Measurements from ENCODE around the gene N4BP2L2.

DNA sequence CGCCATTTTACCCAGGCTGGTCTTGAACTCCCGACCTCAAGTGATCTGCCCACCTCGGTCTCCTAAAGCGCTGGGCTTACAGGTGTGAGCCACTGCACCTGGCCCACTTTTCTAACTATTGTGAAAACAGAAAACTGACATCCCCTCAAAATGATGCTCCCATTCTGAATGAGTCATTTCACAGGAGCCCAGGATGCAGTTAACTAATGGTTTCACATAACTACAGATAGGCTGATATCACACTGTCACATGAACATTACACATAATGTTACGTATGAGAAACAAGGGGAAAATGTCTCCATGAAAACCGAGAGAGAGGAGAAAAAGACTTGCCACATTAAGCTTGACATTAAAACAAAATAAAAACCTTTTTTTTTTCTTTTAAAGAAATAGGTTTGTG is 37.5 kb downstream of the N4BP2L2 start:
- TF ChIP-seq, protein P1, sequence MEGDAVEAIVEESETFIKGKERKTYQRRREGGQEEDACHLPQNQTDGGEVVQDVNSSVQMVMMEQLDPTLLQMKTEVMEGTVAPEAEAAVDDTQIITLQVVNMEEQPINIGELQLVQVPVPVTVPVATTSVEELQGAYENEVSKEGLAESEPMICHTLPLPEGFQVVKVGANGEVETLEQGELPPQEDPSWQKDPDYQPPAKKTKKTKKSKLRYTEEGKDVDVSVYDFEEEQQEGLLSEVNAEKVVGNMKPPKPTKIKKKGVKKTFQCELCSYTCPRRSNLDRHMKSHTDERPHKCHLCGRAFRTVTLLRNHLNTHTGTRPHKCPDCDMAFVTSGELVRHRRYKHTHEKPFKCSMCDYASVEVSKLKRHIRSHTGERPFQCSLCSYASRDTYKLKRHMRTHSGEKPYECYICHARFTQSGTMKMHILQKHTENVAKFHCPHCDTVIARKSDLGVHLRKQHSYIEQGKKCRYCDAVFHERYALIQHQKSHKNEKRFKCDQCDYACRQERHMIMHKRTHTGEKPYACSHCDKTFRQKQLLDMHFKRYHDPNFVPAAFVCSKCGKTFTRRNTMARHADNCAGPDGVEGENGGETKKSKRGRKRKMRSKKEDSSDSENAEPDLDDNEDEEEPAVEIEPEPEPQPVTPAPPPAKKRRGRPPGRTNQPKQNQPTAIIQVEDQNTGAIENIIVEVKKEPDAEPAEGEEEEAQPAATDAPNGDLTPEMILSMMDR (IDR thresholded peaks at IDR 0.05), result no peak
- TF ChIP-seq EZH2phosphoT487 (IDR thresholded peaks at IDR 0.05), result no peak

Data from neural progenitor cell (in vitro differentiated cells).